GM21381 (cell line): ENCODE results near the gene NAP1L4.

ENCODE experiments used
- ATAC-seq: cut with Tn5 transposase; IDR thresholded peaks from one replicate; pipeline ENCODE4 v1.9.1; 2021; ENCODE audit warnings: mild to moderate bottlenecking, moderate library complexity; ENCODE audit not compliant: unreplicated experiment

Gene NAP1L4

GRCh38 chr11:2992234-2992996 lies at the start of gene NAP1L4:
NAP1L4 (minus strand) TSS chr11:2992329; CDS start chr11:2979220, 13,109 bp downstream.
- peak; percentile 83 for ATAC-seq

- no peak for ATAC-seq
Measured at GRCh38 chr11:3040881-3041280, 48.8 kb upstream of the NAP1L4 start.

GRCh38 chr11:3037945-3038271 lies 45.8 kb upstream of the NAP1L4 start:
- ATAC-seq = no peak

GRCh38 chr11:3037040-3037944 lies 45.2 kb upstream of the NAP1L4 start:
- ATAC-seq = no peak

GRCh38 chr11:3036419-3036818 lies 44.3 kb upstream of the NAP1L4 start:
- no peak for ATAC-seq

- ATAC-seq = no peak
Measured at GRCh38 chr11:3035333-3035732, 43.2 kb upstream of the NAP1L4 start.

- ATAC-seq = no peak
Measured at GRCh38 chr11:3030289-3031070, 38.4 kb upstream of the NAP1L4 start.

- ATAC-seq = no peak
Measured at GRCh38 chr11:3028813-3029212, 36.7 kb upstream of the NAP1L4 start.

GRCh38 chr11:3026803-3027202 lies 34.7 kb upstream of the NAP1L4 start:
- no peak for ATAC-seq

- ATAC-seq = no peak
Measured at GRCh38 chr11:3022982-3023381, 30.9 kb upstream of the NAP1L4 start.

- ATAC-seq = peak; percentile 64
Measured at GRCh38 chr11:3022300-3022967, 30.3 kb upstream of the NAP1L4 start.

GRCh38 chr11:3021125-3021524 lies 29.0 kb upstream of the NAP1L4 start:
- ATAC-seq = no peak

GRCh38 chr11:3020011-3020410 lies 27.9 kb upstream of the NAP1L4 start:
- ATAC-seq = no peak

- no peak for ATAC-seq
Measured at GRCh38 chr11:3018596-3018995, 26.5 kb upstream of the NAP1L4 start.

GRCh38 chr11:3016861-3017260 lies 24.7 kb upstream of the NAP1L4 start:
- ATAC-seq = no peak

- ATAC-seq = no peak
Measured at GRCh38 chr11:3015796-3016195, 23.7 kb upstream of the NAP1L4 start.

GRCh38 chr11:3014943-3015342 lies 22.8 kb upstream of the NAP1L4 start:
- ATAC-seq = no peak

GRCh38 chr11:3014057-3014938 lies 22.2 kb upstream of the NAP1L4 start:
- no peak for ATAC-seq
